Activated B cell treated with CpG ODN at 0.5 μM for 24 hours (primary cell): ENCODE measurements around the gene GSTA5. TPM values are rescaled to one million over a fixed set of nuclear protein-coding genes. Genes with fewer than 3 reads are reported as not detected.
"Not testable (repeated sequence)": the region's sequence is repeated elsewhere in the genome, so short reads cannot be mapped to it uniquely, and the experiment has no call there.

ENCODE experiments used
- ATAC-seq: fragments of 200-7000 bp; cut with Tn5 transposase; one replicate; pipeline ENCODE4 v1.10.0; 2021; ENCODE audit warnings: low read depth, mild to moderate bottlenecking, moderate library complexity
- CTCF ChIA-PET: fragments of 350-600 bp; sonication (Branson Sonifier 250); formaldehyde crosslinking; loops from one replicate; lab custom pipeline; 2021; ENCODE audit warnings: antibody characterized with exemption; lab: Charles Lee
- POLR2A ChIA-PET: fragments of 350-600 bp; sonication (Branson Sonifier 250); formaldehyde crosslinking; loops from one replicate; lab custom pipeline; 2021; ENCODE audit warnings: antibody characterized with exemption; lab: Charles Lee
- DNase-seq: peaks from one replicate; pipeline ENCODE4 v3.0.0; 2022
- H3K27ac Mint-ChIP-seq: one replicate; pipeline ENCODE4 v1.8.0; 2020; ENCODE audit warnings: mixed read lengths
- H3K27me3 Mint-ChIP-seq: one replicate; pipeline ENCODE4 v1.8.0; 2021; ENCODE audit warnings: mixed read lengths
- H3K36me3 Mint-ChIP-seq: one replicate; pipeline ENCODE4 v1.8.0; 2021; ENCODE audit warnings: low read depth, mixed read lengths
- H3K4me1 Mint-ChIP-seq: one replicate; pipeline ENCODE4 v1.8.0; 2021; ENCODE audit warnings: mixed read lengths
- H3K4me3 Mint-ChIP-seq: one replicate; pipeline ENCODE4 v1.8.0; 2020; ENCODE audit warnings: mild to moderate bottlenecking, mixed read lengths
- H3K9me3 Mint-ChIP-seq: one replicate; pipeline ENCODE4 v1.8.0; 2020; ENCODE audit warnings: mixed read lengths
- intact Hi-C: fragments of 100-400 bp; cut with micrococcal nuclease; formaldehyde crosslinking; loops from one replicate; pipeline ENCODE4 v1.15.1; 2024
- total RNA-seq: library from RNA; stranded (reverse); gene quantifications from 2 replicates; pipeline ENCODE4 v1.2.3, GENCODE V29; 2022
- TF ChIP-seq, protein P1 (sequence below): fragments of 200-600 bp; IDR thresholded peaks from one replicate; pipeline ENCODE4 v1.8.0; 2022; ENCODE audit warnings: antibody characterized with exemption, mild to moderate bottlenecking

The GSTA5 gene
- total RNA-seq, 1 donor from 2014 or later = not detected

DNA sequence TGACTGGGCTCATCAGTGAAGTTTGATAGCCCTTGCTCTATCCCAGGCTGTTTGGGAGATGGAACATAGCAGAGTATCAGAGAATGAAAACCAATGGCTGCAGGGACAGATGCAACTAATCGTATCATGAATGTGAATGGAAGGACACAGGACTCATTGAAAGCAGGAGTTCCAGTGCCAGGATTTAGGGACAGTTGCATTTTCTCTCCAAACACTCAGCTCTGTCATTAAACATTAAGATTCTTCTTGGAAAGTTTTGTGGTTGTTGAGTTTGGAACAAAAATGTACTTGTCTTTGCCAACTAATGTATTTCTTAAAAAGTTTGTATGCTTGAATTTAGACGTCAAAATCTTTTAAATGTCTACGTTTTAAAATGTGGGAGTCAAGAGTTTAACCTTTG lies 31.0 kb upstream of the GSTA5 start:
- intact Hi-C loops = no loop called here
- TF ChIP-seq, protein P1, sequence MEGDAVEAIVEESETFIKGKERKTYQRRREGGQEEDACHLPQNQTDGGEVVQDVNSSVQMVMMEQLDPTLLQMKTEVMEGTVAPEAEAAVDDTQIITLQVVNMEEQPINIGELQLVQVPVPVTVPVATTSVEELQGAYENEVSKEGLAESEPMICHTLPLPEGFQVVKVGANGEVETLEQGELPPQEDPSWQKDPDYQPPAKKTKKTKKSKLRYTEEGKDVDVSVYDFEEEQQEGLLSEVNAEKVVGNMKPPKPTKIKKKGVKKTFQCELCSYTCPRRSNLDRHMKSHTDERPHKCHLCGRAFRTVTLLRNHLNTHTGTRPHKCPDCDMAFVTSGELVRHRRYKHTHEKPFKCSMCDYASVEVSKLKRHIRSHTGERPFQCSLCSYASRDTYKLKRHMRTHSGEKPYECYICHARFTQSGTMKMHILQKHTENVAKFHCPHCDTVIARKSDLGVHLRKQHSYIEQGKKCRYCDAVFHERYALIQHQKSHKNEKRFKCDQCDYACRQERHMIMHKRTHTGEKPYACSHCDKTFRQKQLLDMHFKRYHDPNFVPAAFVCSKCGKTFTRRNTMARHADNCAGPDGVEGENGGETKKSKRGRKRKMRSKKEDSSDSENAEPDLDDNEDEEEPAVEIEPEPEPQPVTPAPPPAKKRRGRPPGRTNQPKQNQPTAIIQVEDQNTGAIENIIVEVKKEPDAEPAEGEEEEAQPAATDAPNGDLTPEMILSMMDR = no peak
- ATAC-seq (no peak), DNase-seq (no peak)
- Mint-ChIP-seq H3K9me3 (no peaks in the 10 kb centered on the region), H3K4me3 (no peak overlapping the region), H3K27ac (no peak overlapping the region), H3K27me3 (peaks cover 6% of the 10 kb centered on the region), H3K36me3 (no peaks in the 10 kb centered on the region), H3K4me1 (no peaks in the 10 kb centered on the region)
- POLR2A ChIA-PET = no interaction called here
- CTCF ChIA-PET = no interaction called here

DNA sequence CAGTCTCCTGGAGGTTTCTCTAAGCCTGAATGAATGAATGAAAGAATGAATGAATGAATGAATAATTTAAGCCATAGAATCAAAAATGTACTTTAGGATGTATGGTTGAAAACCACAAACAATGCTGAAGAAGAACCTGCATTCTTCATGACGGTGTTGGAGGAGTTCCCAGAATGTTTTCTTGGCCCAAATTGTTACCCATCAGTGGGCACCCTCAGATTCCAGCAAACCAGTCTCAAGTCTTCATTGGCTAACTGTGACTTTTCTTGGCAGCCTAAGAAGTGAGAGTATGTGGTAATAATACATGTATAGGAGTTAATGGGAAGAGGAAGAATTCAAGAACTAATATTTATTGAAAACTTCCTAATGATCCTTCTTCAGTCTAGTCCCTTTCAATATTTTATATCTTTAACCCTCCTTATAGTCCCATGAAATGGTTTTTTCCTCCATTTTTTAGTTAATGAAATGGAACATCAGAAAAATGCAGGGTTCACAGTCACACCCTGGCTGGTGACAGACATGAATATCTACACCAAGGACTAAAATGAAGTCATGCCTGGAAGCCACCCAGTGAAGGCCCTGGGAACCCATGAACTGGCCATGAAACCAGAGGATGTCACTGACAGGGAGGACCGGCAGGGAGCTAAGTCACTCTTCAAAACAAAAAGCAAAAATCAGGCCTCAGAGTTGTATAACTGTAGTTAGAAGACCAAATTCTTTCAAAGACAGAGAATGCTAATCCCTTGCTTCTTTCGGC lies 29.9 kb upstream of the GSTA5 start:
- CTCF ChIA-PET, H3K27me3 Mint-ChIP-seq, POLR2A ChIA-PET: not testable (repeated sequence)

DNA sequence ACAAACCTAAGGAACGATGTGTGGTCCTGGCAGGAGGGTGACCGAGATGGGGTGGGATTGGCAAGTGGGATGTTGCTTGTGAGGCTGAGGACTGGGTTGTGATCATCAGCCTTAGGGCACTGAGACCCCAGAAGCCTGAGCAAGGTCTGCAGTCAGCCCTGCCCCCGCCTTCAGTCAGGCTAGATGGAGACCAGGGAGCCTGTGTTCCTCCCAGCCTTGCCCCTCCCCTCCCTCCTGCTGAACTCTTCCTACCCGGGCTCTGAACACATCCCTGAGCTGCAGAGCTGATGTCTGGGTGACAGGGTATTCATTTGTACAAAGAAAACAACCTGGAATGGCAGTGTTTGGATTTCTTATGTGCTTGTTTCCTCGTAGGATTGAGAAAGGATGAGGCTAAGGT lies 28.3 kb upstream of the GSTA5 start:
- H3K9me3 Mint-ChIP-seq, POLR2A ChIA-PET, intact Hi-C loops, ATAC-seq, H3K4me1 Mint-ChIP-seq, H3K27ac Mint-ChIP-seq, H3K27me3 Mint-ChIP-seq, CTCF ChIA-PET, H3K4me3 Mint-ChIP-seq, H3K36me3 Mint-ChIP-seq, DNase-seq: not testable (repeated sequence)

More for the DNA sequence above, 29.9 kb upstream of the GSTA5 start:
- H3K4me3 Mint-ChIP-seq, H3K27ac Mint-ChIP-seq, H3K36me3 Mint-ChIP-seq, ATAC-seq, H3K4me1 Mint-ChIP-seq, H3K9me3 Mint-ChIP-seq, intact Hi-C loops, DNase-seq: not testable (repeated sequence)

DNA sequence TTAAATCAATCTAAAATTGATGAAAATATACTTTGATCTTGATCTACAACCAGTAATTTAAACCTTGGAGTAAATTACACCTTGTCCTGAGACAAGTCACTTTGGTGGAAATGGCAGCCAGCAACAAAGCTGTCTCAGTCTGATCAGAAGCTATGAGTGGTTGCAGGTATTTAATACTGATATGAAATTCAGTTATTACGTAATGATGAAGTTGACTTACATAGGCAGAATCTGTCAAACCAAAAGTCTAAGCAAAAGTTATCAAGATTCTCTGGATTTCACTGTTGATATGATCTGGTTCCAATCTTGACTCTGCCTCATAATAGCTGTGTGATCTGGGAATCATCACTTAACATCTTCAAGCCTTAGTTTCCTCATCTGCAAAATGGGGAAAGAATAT lies 27.6 kb upstream of the GSTA5 start:
- Mint-ChIP-seq H3K9me3 (peaks cover 2% of the 10 kb centered on the region), H3K27ac (no peak overlapping the region), H3K36me3 (no peaks in the 10 kb centered on the region), H3K4me3 (no peak overlapping the region), H3K27me3 (peaks cover 4% of the 10 kb centered on the region), H3K4me1 (no peaks in the 10 kb centered on the region)
- ChIA-PET POLR2A (no interaction called here), CTCF (interaction anchor here (0.7 kb wide), 1 partner anchor 10 kb away, joined by 3 read pairs; no protein-coding TSS in a partner anchor)
- TF ChIP-seq, protein P1 = no peak
- intact Hi-C loops = no loop called here
- ATAC-seq (no peak), DNase-seq (no peak)

DNA sequence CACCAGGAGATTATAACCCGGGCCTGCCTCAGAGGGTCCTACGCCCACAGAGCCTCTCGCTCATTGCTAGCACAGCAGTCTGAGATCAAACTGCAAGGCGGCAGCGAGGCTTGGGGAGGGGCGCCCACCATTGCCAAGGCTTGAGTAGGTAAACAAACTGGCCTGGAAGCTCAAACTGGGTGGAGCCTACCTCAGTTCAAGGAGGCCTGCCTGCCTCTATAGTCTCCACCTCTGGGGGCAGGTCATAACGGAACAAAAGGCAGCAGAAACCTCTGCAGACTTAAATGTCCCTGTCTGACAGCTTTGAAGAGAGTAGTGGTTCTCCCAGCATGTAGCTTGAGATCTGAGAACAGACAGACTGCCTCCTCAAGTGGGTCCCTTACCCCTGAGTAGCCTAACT lies 20.5 kb upstream of the GSTA5 start:
- POLR2A ChIA-PET, H3K4me3 Mint-ChIP-seq, ATAC-seq, DNase-seq, intact Hi-C loops, H3K27ac Mint-ChIP-seq, H3K4me1 Mint-ChIP-seq, H3K36me3 Mint-ChIP-seq, CTCF ChIA-PET, H3K9me3 Mint-ChIP-seq: not testable (repeated sequence)
- H3K27me3 Mint-ChIP-seq = peaks cover 35% of the 10 kb centered on the region

DNA sequence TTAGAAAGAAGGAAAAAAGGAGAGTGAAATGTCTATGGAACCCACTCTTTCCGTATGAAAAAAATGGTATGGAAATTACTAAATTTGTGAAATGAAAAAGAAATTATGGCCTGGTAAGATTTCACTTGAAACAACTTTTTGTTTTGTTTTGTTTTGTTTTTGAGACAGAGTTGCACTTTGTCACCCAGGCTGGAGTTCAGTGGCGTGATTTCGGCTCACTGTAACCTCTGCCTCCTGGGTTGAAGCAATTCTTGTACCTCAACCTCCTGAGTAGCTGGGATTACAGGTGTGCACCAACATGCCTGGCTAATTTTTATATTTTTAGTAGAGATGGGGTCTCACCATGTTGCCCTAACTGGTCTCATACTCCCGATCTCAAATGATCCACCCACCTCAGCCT lies 17.8 kb upstream of the GSTA5 start:
- DNase-seq = no peak
- no peak for ATAC-seq
- H3K4me1 Mint-ChIP-seq = no peaks in the 10 kb centered on the region
- H3K9me3 Mint-ChIP-seq = no peaks in the 10 kb centered on the region
- intact Hi-C loops = no loop called here
- H3K4me3 Mint-ChIP-seq = no peak overlapping the region
- ChIA-PET CTCF (interaction anchor here (0.6 kb wide), 1 partner anchor 10 kb away, joined by 3 read pairs; no protein-coding TSS in a partner anchor), POLR2A (no interaction called here)
- no peak overlapping the region for H3K27ac Mint-ChIP-seq
- TF ChIP-seq, protein P1 = no peak
- H3K36me3 Mint-ChIP-seq = no peaks in the 10 kb centered on the region
- peaks cover 45% of the 10 kb centered on the region for H3K27me3 Mint-ChIP-seq

DNA sequence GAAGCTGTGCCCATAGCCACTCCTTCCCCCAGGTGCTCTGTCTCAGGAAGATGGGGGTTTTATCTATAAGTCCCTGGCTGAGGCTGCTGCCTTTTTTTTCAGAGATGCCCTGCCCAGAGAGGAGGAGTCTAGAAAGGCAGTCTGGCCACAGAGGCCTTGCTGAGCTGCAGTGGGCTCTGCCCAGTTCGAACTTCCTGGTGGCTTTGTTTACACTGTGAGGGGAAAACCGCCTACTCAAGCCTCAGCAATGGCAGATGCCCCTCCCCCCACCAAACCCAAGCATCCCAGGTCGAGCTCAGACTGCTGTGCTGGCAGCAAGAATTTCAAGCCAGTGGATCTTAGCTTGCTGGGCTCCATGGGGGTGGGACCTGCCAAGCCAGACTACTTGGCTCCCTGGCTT lies 15.5 kb upstream of the GSTA5 start:
- H3K4me1 Mint-ChIP-seq, ATAC-seq: not testable (repeated sequence)

More for the DNA sequence above, 15.5 kb upstream of the GSTA5 start:
- intact Hi-C loops, CTCF ChIA-PET, H3K9me3 Mint-ChIP-seq, H3K27ac Mint-ChIP-seq, H3K36me3 Mint-ChIP-seq, H3K4me3 Mint-ChIP-seq, POLR2A ChIA-PET, DNase-seq: not testable (repeated sequence)
- peaks cover 43% of the 10 kb centered on the region for H3K27me3 Mint-ChIP-seq
